GM12878 (cell line): ENCODE data around the gene HPSE2. TPM values are rescaled to one million over a fixed set of nuclear protein-coding genes. Genes with fewer than 3 reads are reported as not detected.

Experiments
- ATAC-seq: fragments of 200-7000 bp; cut with Tn5 transposase; 3 replicates; pipeline ENCODE4 v1.9.1; 2020; ENCODE audit warnings: mild to moderate bottlenecking, moderate library complexity
- BruUV-seq: library from RNA; stranded (reverse); fragments of 400-500 nt; replicated peaks from 2 replicates; lab custom pipeline; 2021; lab: Mats Ljungman, UMichigan
- CTCF ChIA-PET: fragments of 300-600 bp; sonication (Branson Sonifier 250); formaldehyde crosslinking; extraction: SDS; loops from one replicate; lab custom pipeline; 2021; ENCODE audit warnings: inconsistent platforms; lab: Yijun Ruan, JAX
- POLR2A ChIA-PET: fragments of 350-600 bp; formaldehyde crosslinking; extraction: SDS; loops from one replicate; lab custom pipeline; 2021; ENCODE audit warnings: inconsistent platforms; lab: Charles Lee
- RAD21 ChIA-PET: fragments of 300-600 bp; sonication (Branson Sonifier 250); formaldehyde crosslinking; loops from one replicate; lab custom pipeline; 2023; ENCODE audit warnings: antibody characterized with exemption; ENCODE audit not compliant: unreplicated experiment; lab: Charles Lee
- SMC1A ChIA-PET: fragments of 300-600 bp; sonication (Branson Sonifier 250); formaldehyde crosslinking; loops from one replicate; lab custom pipeline; 2023; ENCODE audit not compliant: unreplicated experiment, uncharacterized antibody; lab: Charles Lee
- DNase-seq: peaks from one replicate; pipeline ENCODE4 v3.0.0-alpha.2; 2011; ENCODE audit warnings: low read depth, low spot score
- FAIRE-seq: peaks from 3 replicates; lab custom pipeline; 2011; peaks lifted over from hg19 to GRCh38; lab: Jason Lieb, UNC
- H2AFZ ChIP-seq: 2 replicates; pipeline ENCODE4 v1.6.0; 2011; ENCODE audit warnings: low read depth, low read length, control low read depth; ENCODE audit not compliant: control insufficient read depth
- H3K27ac ChIP-seq: 2 replicates; pipeline ENCODE4 v1.5.1; 2011; ENCODE audit warnings: control low read depth; ENCODE audit not compliant: control insufficient read depth, insufficient read depth
- H3K27me3 ChIP-seq, 2 experiments: replicated peaks in 1 of 2; 2 replicates each; pipeline versions ENCODE4 v1.6.0 to v1.6.1; 2011; ENCODE audit warnings: low read length in 1 of 2; ENCODE audit not compliant: control insufficient read depth in 2 of 2, insufficient read depth in 2 of 2
- H3K36me3 ChIP-seq, 2 experiments: 2 replicates each; pipeline ENCODE4 v1.5.1; 2011; ENCODE audit warnings: low read length in 1 of 2; ENCODE audit not compliant: control insufficient read depth in 2 of 2, insufficient read depth in 2 of 2
- H3K4me1 ChIP-seq: 2 replicates; pipeline ENCODE4 v1.6.1; 2011; ENCODE audit warnings: mild to moderate bottlenecking, low read length, moderate library complexity, mixed read lengths; ENCODE audit not compliant: control insufficient read depth, insufficient read depth
- H3K4me2 ChIP-seq: 2 replicates; pipeline ENCODE4 v1.6.0; 2011; ENCODE audit warnings: control low read depth; ENCODE audit not compliant: control insufficient read depth, insufficient read depth
- H3K4me3 ChIP-seq: fragments of 200-600 bp; sonication (generic); 2 replicates; pipeline ENCODE4 v1.5.1; 2016
- H3K79me2 ChIP-seq: 2 replicates; pipeline ENCODE4 v1.6.0; 2011; ENCODE audit warnings: low read length; ENCODE audit not compliant: control insufficient read depth, insufficient read depth
- H3K9ac ChIP-seq: 2 replicates; pipeline ENCODE4 v1.8.0; 2011; ENCODE audit warnings: low read length, control low read depth, mixed read lengths; ENCODE audit not compliant: control insufficient read depth, insufficient read depth
- H3K9me3 ChIP-seq: replicated peaks from 3 replicates; pipeline ENCODE4 v1.5.1; 2011; ENCODE audit warnings: mild to moderate bottlenecking, low read length; ENCODE audit not compliant: control insufficient read depth, insufficient read depth
- H4K20me1 ChIP-seq: 2 replicates; pipeline ENCODE4 v1.6.0; 2011; ENCODE audit not compliant: control insufficient read depth, insufficient read depth
- BMI1 ChIP-seq: fragments of 450-650 bp; IDR thresholded peaks from 2 replicates; pipeline ENCODE4 v1.6.1; 2016; ENCODE audit warnings: mild to moderate bottlenecking, moderate library complexity, borderline replicate concordance
- CEBPB ChIP-seq, 2 experiments: fragments of 150-350 bp in 1 of 2; IDR thresholded peaks; 2 replicates each; pipeline ENCODE4 v1.6.1; 2012 to 2014; ENCODE audit warnings: low read depth in 2 of 2, low read length in 2 of 2, borderline replicate concordance in 1 of 2, inconsistent platforms in 1 of 2
- ETV6 ChIP-seq, 2 experiments: fragments of 450-650 bp in 1 of 2; IDR thresholded peaks in 1 of 2; conservative IDR thresholded peaks in 1 of 2; 2 replicates each; pipeline ENCODE4 v1.6.1; 2014; ENCODE audit warnings: antibody characterized with exemption in 1 of 2, borderline replicate concordance in 1 of 2, low read depth in 1 of 2, mild to moderate bottlenecking in 1 of 2, moderate library complexity in 1 of 2
- HCFC1 ChIP-seq: fragments of 150-350 bp; IDR thresholded peaks from 2 replicates; pipeline ENCODE4 v1.6.1; 2014; ENCODE audit warnings: low read length
- LARP7 ChIP-seq: fragments of 450-650 bp; IDR thresholded peaks from 2 replicates; pipeline ENCODE4 v1.6.1; 2017; ENCODE audit warnings: mild to moderate bottlenecking
- RFX5 ChIP-seq: IDR thresholded peaks from 2 replicates; pipeline ENCODE4 v1.6.1; 2011; ENCODE audit warnings: low read depth, low read length, improper control_type of control experiment
- SMAD5 ChIP-seq: IDR thresholded peaks from 2 replicates; pipeline ENCODE4 v1.6.1; 2016; ENCODE audit warnings: antibody characterized with exemption, low read depth
- SP1 ChIP-seq: IDR thresholded peaks from one replicate; pipeline ENCODE4 v1.6.1; 2011; ENCODE audit warnings: low read depth, low read length
- STAT1 ChIP-seq: fragments of 450-650 bp; conservative IDR thresholded peaks from 2 replicates; pipeline ENCODE4 v1.6.1; 2014; ENCODE audit warnings: antibody characterized with exemption, mild to moderate bottlenecking
- YBX1 ChIP-seq: fragments of 450-650 bp; IDR thresholded peaks from 2 replicates; pipeline ENCODE4 v1.6.1; 2016; ENCODE audit warnings: antibody characterized with exemption
- WGBS: methylation state at CpG from one replicate; pipeline ENCODE4 v1.1.6; 2016; ENCODE audit warnings: low lambda C conversion rate; ENCODE audit not compliant: insufficient replicate concordance, insufficient coverage; ENCODE audit errors: missing lambda C conversion rate; 5-methylcytosine and 5-hydroxymethylcytosine counted together
- in situ Hi-C: fragments of 300-500 bp; cut with MboI; formaldehyde crosslinking; loops from 9 replicates; pipeline ENCODE4 v1.14.3; 2018; ENCODE audit warnings: mixed read lengths
- intact Hi-C: fragments of 100-400 bp; cut with micrococcal nuclease; formaldehyde crosslinking; loops from one replicate; pipeline ENCODE4 v1.14.2; 2022; ENCODE audit not compliant: unreplicated experiment
- polyA plus RNA-seq, 11 experiments: library from polyadenylated mRNA; depleted of rRNA in 4 of 11; unstranded in 6 of 11; stranded (reverse) in 5 of 11; fragments of >200 nt; fragmentation: Nextera tagmentation in 4 of 11; fragmentation: Illumina TruSeq in 1 of 11; extraction: Ambion mirVana in 4 of 11; extraction: Trizol in 1 of 11; gene quantifications; 1 replicate in 1 of 11; 2 replicates in 10 of 11; pipeline versions ENCODE4 v1.2.1 to v1.2.3, GENCODE V29; 2011 to 2016; ENCODE audit warnings: inconsistent platforms in 2 of 11, missing spikeins in 2 of 11, low read depth in 1 of 11
- total RNA-seq, 4 experiments: library from RNA; depleted of rRNA in 3 of 4; stranded (reverse); fragments of >200 nt in 3 of 4; fragmentation: Illumina TruSeq in 1 of 4; extraction: Trizol in 1 of 4; gene quantifications; 2 replicates each; pipeline versions ENCODE4 v1.2.1 to v1.2.3, GENCODE V29; 2013 to 2021

Gene HPSE2
- total and polyA plus RNA-seq, 10 of the 15 experiments (the other 5 are each of a cell fraction or from before 2014, with no cell fraction given), result 0.06 TPM; not detected in 9

DNA sequence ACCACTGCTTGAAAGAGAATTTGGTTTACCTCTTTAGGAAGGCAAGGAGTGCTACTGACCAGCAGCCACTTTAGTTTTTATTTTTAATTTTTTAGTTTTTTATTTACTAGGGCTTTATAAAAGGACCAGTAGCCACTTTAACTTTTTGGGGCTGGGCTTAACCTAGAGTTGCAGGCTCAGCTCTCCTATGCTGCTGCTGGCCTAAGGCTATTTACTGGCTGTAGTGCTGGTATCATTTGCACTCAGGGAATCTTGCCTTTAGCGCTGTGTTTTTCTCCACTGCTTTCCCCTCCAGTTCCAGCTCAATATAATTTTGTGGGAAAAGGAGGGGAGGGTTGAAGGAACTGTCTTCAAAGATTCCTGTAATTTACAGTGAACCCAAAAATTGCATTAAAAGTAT, 802.3 kb downstream of the HPSE2 start (continued):
- TF ChIP-seq LARP7, result no peak
- TF ChIP-seq CEBPB (IDR thresholded peaks at IDR 0.05; ENCODE audit: borderline replicate concordance in 1 of 2, low read depth in 2 of 2, low read length in 2 of 2), result no peak
- TF ChIP-seq HCFC1, result no peak

DNA sequence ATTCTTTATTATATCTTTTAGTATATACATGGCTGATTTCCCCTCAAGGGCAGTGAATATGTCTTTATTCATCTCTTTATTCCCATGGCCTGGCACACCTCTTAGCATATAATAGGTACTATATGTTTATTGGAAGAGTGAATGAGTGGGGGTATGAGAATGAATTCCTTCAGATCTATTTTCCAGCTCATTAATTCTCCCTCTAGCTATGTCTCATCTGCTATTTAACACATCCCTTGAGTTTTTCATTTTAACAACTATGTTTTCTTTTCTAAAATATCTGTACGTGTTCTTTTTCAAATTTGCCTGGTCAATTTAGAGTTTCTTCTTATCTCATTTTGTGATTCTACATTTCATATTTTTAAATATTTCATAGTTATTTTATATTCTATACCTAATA, 803.3 kb downstream of the HPSE2 start:
- ChIA-PET POLR2A (no interaction called here), RAD21 (no interaction called here), CTCF (interaction anchor here (0.6 to 0.9 kb wide), 3 partner anchors 8 to 35 kb away, joined by 3 read pairs; no protein-coding TSS in a partner anchor), SMC1A (no interaction called here)
- Histone ChIP-seq H3K4me1 (no peaks in the 10 kb centered on the region), H3K27ac (no peak overlapping the region), H3K36me3 (peaks cover 29 to 33% of the 10 kb centered on the region in 2 experiments), H3K9ac (no peak overlapping the region), H3K4me2 (no peak overlapping the region), H3K9me3 (peaks cover 4% of the 10 kb centered on the region; the same call in 1 of the 3 replicates), H3K27me3 (no peaks in the 10 kb centered on the region), H4K20me1 (no peaks in the 10 kb centered on the region), H2AFZ (no peak overlapping the region), H3K79me2 (no peaks in the 10 kb centered on the region), H3K4me3 (no peak overlapping the region)
- TF ChIP-seq SP1 (no peak), STAT1 (no peak), ETV6 (conservative IDR thresholded peaks at IDR 0.05 in 1 of 2, IDR thresholded peaks at IDR 0.05 in 1 of 2; ENCODE audit: borderline replicate concordance in 1 of 2, low read depth in 1 of 2) (no peak), YBX1 (no peak), SMAD5 (no peak), BMI1 (no peak), RFX5 (no peak)
- in situ Hi-C loops (no loop called here), intact Hi-C loops (no loop called here)
- FAIRE-seq (no peak), DNase-seq (no peak), ATAC-seq (no peak)
- no TSS peak for BruUV-seq
- 94% methylated on average over 1 of the region's 1 CpG for WGBS
